DMS114 treated with DMSO at 0.1 percent for 48 hours (cell line): Measurements from ENCODE around the gene USP36.
"Not testable (repeated sequence)": the region's sequence is repeated elsewhere in the genome, so short reads cannot be mapped to it uniquely, and the experiment has no call there.

Experiments
- DNase-seq: peaks from one replicate; lab custom pipeline; 2025; ENCODE audit not compliant: unreplicated experiment; lab: John Stamatoyannopoulos, UW

USP36 gene

DNA sequence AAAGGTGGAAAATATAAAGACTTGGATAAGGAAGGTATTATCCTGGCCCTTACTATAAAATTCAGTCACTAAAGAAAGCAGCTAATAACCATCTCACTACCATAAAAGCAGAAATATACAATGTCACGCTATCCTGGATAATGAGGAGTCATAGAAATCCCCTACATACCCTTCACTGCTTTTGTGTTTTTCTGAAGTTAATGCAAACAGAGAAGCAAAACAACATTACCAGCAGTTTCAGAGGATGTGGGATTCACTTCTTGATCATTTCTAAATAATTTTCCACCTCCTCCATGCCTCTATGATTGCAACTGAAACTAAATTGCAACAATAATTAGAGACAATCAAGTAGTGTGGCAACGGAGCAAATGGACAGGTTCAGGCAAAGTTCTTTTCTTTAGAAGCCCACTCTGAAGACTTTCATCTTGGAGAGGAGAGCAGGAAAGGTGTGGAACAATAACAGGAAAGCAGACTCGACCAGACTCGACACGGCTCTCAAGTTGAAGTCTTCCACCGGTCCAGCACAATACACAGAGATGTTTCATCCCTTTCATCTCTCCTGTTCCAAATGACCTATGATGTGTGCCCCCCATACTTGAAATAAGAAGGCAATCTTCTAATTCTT, 68.7 kb downstream of the USP36 start:
- DNase-seq, result no peak

DNA sequence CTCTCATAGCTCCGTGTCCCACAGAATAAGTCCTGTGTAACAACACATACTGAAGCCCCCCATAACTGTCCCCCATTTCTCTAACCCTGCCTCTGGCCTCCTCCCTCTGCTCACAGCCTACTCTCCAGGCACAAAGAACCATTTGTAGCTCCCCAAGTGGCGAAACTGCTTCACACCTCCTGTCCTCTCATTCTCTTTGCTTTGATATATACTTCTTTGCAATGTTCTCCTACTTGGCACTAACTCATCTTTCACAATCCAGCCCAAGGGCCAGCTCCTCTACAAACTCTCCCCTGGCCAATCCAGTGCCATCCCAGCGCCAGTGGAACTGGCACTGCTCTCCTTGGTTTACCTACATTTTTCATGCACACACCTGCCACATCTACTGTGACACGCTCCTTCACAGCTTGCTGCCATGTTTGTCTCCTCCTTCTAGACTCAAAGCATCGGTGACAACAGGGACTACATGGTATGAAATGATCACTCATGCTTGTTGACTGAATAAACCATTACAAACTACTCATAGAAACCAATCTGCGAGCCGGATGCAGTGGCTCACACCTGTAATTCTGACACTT, 71.3 kb downstream of the USP36 start:
- no peak for DNase-seq

GRCh38 chr17:78767806-78768205, 72.8 kb downstream of the USP36 start:
- DNase-seq, result no peak

DNA sequence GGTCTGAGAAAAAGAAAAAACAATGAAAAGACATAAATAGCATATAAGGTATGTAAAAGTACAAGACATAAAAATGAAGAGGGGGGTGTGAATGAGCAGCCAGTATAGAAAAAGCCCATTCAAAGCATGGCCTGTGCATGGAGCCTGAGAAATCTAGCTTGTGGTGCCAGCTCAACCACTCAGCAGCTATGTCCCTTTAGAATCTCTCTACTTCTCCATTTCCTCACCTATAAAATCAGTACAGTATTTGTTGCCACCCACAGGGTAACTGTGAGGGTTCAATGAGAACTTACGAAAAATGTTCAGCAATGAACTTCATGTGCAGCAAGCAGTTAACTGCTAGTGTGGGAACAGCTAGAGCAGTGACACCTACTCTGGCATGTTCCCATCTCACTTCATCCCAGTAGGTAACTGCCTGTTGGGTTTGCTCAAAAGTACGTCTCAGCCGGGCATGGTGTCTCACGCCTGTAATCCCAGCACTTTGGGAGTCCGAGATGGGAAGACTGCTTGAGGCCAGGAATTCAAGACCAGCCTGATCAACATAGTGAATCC, 73.8 kb downstream of the USP36 start:
- no peak for DNase-seq

GRCh38 chr17:78766225-78766624, 74.4 kb downstream of the USP36 start:
- no peak for DNase-seq

- DNase-seq, result no peak
These were observed 74.8 kb downstream of the USP36 start for GRCh38 chr17:78765821-78766220.

- no peak for DNase-seq
These were observed 75.7 kb downstream of the USP36 start for GRCh38 chr17:78764871-78765270.

GRCh38 chr17:78763561-78763960, 77.1 kb downstream of the USP36 start:
- DNase-seq, result no peak

DNA sequence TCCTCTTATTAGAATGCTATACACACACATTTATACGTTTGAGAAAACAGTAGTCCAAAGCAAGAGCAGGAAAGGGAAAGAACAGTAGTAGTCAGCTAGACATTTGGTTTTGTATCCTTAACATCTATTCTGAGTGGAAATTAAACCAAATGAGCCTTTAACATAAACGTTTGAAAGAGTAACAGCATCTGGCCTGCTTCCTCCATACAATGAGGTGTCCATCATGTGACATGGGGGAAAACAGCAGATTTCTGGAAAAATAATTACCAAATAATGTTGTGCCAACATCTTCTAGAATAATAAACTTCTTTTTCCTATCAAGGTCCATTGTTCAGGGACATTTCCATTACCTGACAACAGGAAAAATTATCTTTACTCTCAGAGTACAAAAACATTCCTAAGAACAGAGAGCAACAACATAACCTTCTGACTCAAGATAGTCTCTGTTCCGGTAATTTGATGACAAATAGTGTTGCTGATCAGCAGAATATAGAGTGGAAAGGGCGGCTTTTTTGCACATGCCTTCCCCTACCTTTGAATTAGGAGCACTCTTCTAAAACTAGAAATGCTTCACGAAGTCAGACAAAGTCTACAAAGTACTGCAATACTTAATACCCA, 78.7 kb downstream of the USP36 start:
- DNase-seq, result no peak

DNA sequence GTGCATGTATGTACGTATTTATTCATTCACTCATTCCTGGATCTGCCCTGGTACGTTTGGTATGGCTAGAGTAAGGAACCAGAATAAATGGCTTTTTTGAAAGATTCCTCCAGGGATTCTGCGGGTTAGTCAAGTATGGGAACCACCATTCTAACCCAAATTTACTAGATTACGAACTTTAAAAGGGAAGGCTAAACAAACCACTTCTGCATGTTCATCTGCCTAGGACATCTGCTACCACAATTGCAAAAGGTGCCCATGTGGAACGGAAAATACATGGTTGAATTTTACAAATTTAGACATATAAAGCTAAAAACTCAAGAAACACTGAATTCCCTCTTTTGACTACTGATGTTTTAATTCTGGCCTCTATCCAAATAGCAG, 80.7 kb downstream of the USP36 start:
- DNase-seq, result no peak

GRCh38 chr17:78759203-78759968, 81.2 kb downstream of the USP36 start:
- no peak for DNase-seq

DNA sequence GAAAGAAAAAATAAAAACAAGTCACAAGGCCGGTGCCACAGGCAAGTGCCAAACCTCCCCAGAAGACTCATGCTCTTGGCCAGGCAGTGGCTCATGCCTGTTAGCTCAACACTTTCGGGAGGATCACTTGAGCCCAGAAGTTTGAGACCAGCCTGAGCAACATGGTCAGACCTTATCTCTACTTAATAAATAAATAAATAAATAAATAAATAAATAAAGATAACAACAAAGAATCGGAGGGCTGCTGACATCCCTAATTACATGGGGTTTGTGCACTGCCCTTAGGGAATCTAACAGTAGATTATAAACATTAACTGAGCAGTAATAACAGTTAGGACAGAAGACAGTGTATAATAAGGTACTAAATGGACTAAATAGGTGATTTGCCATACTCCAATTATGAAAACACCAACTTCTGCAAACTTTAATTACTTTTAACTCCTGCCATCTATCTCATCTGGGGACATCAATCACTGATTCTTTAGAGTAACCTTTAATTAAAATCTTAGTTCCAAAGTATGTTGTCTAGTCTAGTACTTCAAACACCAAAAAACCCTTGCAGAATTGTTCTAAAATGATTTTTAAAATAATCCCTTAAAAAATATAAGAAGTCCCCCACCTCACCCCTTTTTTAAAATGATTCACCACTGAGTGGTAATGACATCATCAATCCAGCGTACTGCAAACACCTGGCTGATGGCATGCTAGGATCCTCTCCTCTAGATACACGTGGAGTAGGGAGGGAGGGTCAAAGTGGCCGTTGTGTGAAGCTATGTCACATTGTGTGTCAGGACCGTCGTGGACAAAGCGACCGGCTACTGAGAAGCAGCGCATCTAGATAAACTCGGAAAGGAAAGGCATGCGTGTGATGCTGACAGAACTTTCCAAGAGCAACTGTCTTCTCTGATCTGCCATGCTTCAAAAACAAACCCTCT, 87.0 kb downstream of the USP36 start:
- DNase-seq, result no peak

GRCh38 chr17:78751447-78752161, 89.0 kb downstream of the USP36 start:
- no peak for DNase-seq

- DNase-seq, result not testable (repeated sequence)
These were observed 89.6 kb downstream of the USP36 start for GRCh38 chr17:78751000-78751399.

- no peak for DNase-seq
These were observed 91.8 kb downstream of the USP36 start for GRCh38 chr17:78748730-78749317.

DNA sequence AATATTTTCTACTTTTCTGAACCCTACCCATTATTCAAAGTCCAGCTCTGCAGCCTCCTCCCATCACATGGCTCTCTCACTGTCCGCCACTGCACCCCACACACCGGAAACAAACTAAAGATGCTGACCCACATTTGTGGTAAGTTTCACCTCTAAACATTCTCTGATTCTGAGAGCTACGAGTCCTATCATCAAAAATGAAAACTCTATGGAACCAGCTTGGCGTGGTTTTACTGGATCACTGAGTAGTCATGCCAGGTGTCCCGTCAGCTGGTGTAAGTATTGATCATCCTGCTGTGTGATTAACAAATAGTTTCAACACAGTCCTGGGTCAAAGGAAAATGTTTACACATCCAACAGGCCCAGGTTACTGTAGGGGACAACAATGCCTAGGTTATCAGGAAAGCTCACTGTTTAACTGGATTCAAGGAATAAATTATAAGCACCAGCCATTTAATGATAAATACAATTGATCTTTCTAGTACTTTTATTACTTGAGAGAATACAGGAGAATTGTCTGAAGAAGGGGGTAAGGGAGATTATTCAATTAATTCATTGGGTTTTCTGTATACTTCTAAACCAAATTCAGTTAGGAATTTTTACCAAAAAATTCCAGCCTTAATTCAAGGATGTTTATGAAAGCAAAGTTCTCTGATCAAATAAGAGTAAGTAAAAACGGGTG, 92.4 kb downstream of the USP36 start:
- no peak for DNase-seq

DNA sequence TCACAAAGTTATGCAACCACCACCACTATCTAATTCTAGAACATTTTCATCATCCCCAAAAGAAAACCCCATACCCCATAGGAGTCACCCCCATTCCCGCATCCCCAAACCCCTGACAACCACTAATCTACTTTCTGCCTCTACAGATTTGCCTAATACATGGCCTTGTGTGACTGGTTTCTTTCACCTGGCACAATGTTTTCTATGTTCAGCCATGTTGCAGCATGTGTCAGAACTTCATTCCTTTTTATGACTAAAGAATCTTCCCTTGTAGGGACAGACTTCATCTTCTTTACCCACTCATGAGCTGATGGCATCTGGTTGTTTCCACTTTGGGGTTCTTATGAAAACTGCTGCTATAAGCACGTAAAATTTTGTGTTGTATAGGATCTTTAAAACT, 93.1 kb downstream of the USP36 start:
- DNase-seq, result no peak

- DNase-seq, result no peak
These were observed 93.7 kb downstream of the USP36 start for GRCh38 chr17:78746949-78747269.

- DNase-seq, result no peak
These were observed 94.2 kb downstream of the USP36 start for GRCh38 chr17:78746263-78746948.
